Mucosa of stomach (tissue), 1 donor: ENCODE results near the gene LTA.
A peak's percentile ranks its signal among the peaks of the same experiment; 100 is the strongest.
"Not testable (repeated sequence)": the region's sequence is repeated elsewhere in the genome, so short reads cannot be mapped to it uniquely, and the experiment has no call there.

Experiments
- H3K27me3 ChIP-seq: one replicate; pipeline ENCODE4 v1.7.0; 2013; ENCODE audit warnings: mild to moderate bottlenecking, low read length; ENCODE audit not compliant: control insufficient read depth, insufficient read depth
- H3K36me3 ChIP-seq: one replicate; pipeline ENCODE4 v1.7.0; 2013; ENCODE audit warnings: low read length; ENCODE audit not compliant: control insufficient read depth, insufficient read depth
- H3K4me1 ChIP-seq: one replicate; pipeline ENCODE4 v1.7.0; 2013; ENCODE audit warnings: mild to moderate bottlenecking, low read length; ENCODE audit not compliant: control insufficient read depth, insufficient read depth
- H3K4me3 ChIP-seq: one replicate; pipeline ENCODE4 v1.7.0; 2013; ENCODE audit warnings: low read length
- H3K9ac ChIP-seq: one replicate; pipeline ENCODE4 v1.7.0; 2013; ENCODE audit warnings: mild to moderate bottlenecking, low read length, moderate library complexity
- H3K9me3 ChIP-seq: one replicate; pipeline ENCODE4 v1.7.0; 2013; ENCODE audit warnings: mild to moderate bottlenecking, low read length, moderate library complexity; ENCODE audit not compliant: control insufficient read depth
- donor health status: Pancreatic carcinoma.

The LTA gene

GRCh38 chr6:31546339-31546957, 25.6 kb upstream of the LTA start, which contains the start of gene ATP6V1G2:
Gene ATP6V1G2 (minus strand): TSS chr6:31546608. CDS start chr6:31546559, 49 bp downstream.
- Histone ChIP-seq H3K4me1 (peaks cover 21% of the 10 kb centered on the region), H3K36me3 (no peaks in the 10 kb centered on the region), H3K9me3 (no peaks in the 10 kb centered on the region), H3K27me3 (no peaks in the 10 kb centered on the region), H3K9ac (peak within 1 kb of the TSS; percentile 91), H3K4me3 (peak within 1 kb of the TSS; percentile 20)

- Histone ChIP-seq H3K36me3 (no peaks in the 10 kb centered on the region), H3K9ac (peak within 1 kb of the TSS; percentile 91), H3K9me3 (no peaks in the 10 kb centered on the region), H3K27me3 (no peaks in the 10 kb centered on the region), H3K4me1 (peaks cover 21% of the 10 kb centered on the region), H3K4me3 (peak within 1 kb of the TSS; percentile 20)
Measured at GRCh38 chr6:31546958-31547726, 24.9 kb upstream of the LTA start, which contains the start of gene NFKBIL1. Gene NFKBIL1 (plus strand): TSS chr6:31547608. CDS start chr6:31547695, 87 bp downstream.

- peak overlapping the region; percentile 91 for H3K9ac ChIP-seq
- H3K27me3 ChIP-seq: no peaks in the 10 kb centered on the region
- H3K4me3 ChIP-seq: peak overlapping the region; percentile 20
- peaks cover 18% of the 10 kb centered on the region for H3K4me1 ChIP-seq
- H3K9me3 ChIP-seq: no peaks in the 10 kb centered on the region
- H3K36me3 ChIP-seq: no peaks in the 10 kb centered on the region
Measured at GRCh38 chr6:31547727-31548543, 24.2 kb upstream of the LTA start.

- no peaks in the 10 kb centered on the region for H3K9me3 ChIP-seq
- H3K4me1 ChIP-seq: peaks cover 15% of the 10 kb centered on the region
- H3K9ac ChIP-seq: peak overlapping the region; percentile 91
- no peaks in the 10 kb centered on the region for H3K36me3 ChIP-seq
- peak overlapping the region; percentile 20 for H3K4me3 ChIP-seq
- H3K27me3 ChIP-seq: no peaks in the 10 kb centered on the region
Measured at GRCh38 chr6:31548544-31548873, 23.6 kb upstream of the LTA start.

GRCh38 chr6:31551371-31551770, 20.7 kb upstream of the LTA start:
- H3K9me3 ChIP-seq, H3K27me3 ChIP-seq, H3K9ac ChIP-seq, H3K36me3 ChIP-seq, H3K4me3 ChIP-seq: not testable (repeated sequence)
- peaks cover 13% of the 10 kb centered on the region for H3K4me1 ChIP-seq

- Histone ChIP-seq H3K27me3 (no peaks in the 10 kb centered on the region), H3K4me1 (no peaks in the 10 kb centered on the region), H3K4me3 (no peak overlapping the region), H3K9ac (no peak overlapping the region), H3K9me3 (no peaks in the 10 kb centered on the region), H3K36me3 (no peaks in the 10 kb centered on the region)
Measured at GRCh38 chr6:31556307-31556706, 15.8 kb upstream of the LTA start.

- no peaks in the 10 kb centered on the region for H3K4me1 ChIP-seq
- H3K27me3 ChIP-seq: no peaks in the 10 kb centered on the region
- no peaks in the 10 kb centered on the region for H3K9me3 ChIP-seq
- H3K36me3 ChIP-seq: no peaks in the 10 kb centered on the region
- H3K9ac ChIP-seq: peak overlapping the region; percentile 15
- H3K4me3 ChIP-seq: no peak overlapping the region
Measured at GRCh38 chr6:31557443-31558317, 14.4 kb upstream of the LTA start.

- no peaks in the 10 kb centered on the region for H3K36me3 ChIP-seq
- H3K9ac ChIP-seq: no peak overlapping the region
- no peaks in the 10 kb centered on the region for H3K4me1 ChIP-seq
- no peak overlapping the region for H3K4me3 ChIP-seq
- no peaks in the 10 kb centered on the region for H3K27me3 ChIP-seq
- H3K9me3 ChIP-seq: no peaks in the 10 kb centered on the region
Measured at GRCh38 chr6:31558318-31558625, 13.8 kb upstream of the LTA start.

GRCh38 chr6:31558631-31559500, 13.2 kb upstream of the LTA start:
- Histone ChIP-seq H3K9me3 (no peaks in the 10 kb centered on the region), H3K27me3 (no peaks in the 10 kb centered on the region), H3K9ac (no peak overlapping the region), H3K4me1 (no peaks in the 10 kb centered on the region), H3K4me3 (no peak overlapping the region), H3K36me3 (no peaks in the 10 kb centered on the region)

GRCh38 chr6:31559606-31559957, 12.5 kb upstream of the LTA start:
- H3K9me3 ChIP-seq: no peaks in the 10 kb centered on the region
- H3K27me3 ChIP-seq: no peaks in the 10 kb centered on the region
- no peaks in the 10 kb centered on the region for H3K36me3 ChIP-seq
- H3K9ac ChIP-seq: no peak overlapping the region
- H3K4me1 ChIP-seq: no peaks in the 10 kb centered on the region
- H3K4me3 ChIP-seq: no peak overlapping the region
